ENCODE results near the gene ATP5F1D.

Gene ATP5F1D

DNA sequence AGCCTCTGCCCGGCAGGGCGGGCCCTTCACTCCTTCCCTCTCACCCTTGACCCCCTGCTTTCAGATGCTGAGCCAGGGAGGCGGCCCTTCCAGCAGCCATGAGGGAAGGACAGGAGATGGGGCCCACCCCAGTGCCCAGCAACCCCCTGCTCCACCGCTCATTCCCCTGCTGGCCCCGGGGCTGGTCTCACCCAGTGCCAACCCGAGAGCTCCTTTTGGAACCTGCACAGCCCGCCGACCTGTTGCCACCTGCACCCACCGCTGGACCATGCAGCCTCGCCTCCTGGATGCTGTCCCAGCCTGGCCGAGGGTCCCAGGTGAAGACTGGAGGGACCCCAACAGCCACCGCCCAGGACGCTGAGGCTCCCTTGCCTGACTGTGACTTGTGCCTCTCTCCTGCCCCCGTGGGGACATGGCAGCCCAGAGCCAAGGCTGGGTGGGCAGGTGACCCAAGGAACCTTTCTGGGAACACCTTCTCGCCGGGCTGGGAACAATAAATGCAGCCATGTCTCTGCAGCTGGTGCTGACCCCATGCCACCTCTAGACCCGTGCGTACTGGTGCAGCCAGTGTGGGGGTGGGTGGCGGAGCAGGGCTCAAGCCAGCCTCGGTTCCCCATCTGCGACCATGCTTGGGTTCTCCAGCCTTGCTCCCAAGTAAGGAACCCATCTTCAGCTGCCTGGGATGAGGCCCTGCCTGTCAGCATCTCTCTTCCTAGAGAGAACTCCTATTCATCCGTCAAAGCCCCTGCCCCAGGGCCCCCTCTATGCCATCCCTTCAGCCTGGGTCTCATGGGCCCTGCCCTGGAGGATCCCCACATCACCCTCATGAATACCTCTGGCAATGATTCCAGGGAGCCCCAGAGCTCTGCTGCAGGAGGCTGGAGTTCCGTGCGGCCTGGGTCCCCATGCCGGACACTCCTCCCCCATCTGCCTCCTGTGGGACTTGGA lies 37.4 kb downstream of the ATP5F1D start:
- DNase-seq (ENCODE audit: extremely low read depth in 1 of 2, low read depth in 1 of 2): no peak

DNA sequence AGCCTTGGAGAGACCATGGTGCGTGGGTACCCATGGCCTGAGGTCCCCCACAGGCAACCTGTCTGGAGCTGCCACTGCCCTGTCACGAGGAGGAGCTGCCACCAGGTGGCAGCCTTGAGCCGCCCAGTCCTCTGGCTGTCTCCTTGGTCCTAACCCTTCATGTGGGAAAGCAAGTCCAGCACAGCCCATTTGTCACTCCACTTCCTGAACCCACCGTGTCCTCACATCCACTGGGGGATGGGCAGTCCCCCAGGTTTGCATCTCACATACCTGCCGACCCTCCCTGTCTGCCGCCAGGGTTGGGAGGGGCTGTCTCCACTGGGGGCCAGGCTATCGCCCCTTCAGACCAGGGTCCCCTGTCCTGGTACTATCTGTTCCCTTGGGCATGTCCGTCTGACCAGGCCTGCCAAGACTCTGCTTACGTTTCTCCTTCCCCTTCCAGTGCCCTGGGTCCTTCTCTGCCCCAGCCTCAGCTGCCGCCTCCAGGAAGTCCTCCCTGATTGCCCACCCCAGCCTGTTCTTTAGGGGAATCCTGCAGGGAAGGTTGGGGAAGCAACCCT lies 38.3 kb downstream of the ATP5F1D start:
- peak; percentile 62 to 63 for DNase-seq (ENCODE audit: extremely low read depth in 1 of 2, low read depth in 1 of 2)

DNA sequence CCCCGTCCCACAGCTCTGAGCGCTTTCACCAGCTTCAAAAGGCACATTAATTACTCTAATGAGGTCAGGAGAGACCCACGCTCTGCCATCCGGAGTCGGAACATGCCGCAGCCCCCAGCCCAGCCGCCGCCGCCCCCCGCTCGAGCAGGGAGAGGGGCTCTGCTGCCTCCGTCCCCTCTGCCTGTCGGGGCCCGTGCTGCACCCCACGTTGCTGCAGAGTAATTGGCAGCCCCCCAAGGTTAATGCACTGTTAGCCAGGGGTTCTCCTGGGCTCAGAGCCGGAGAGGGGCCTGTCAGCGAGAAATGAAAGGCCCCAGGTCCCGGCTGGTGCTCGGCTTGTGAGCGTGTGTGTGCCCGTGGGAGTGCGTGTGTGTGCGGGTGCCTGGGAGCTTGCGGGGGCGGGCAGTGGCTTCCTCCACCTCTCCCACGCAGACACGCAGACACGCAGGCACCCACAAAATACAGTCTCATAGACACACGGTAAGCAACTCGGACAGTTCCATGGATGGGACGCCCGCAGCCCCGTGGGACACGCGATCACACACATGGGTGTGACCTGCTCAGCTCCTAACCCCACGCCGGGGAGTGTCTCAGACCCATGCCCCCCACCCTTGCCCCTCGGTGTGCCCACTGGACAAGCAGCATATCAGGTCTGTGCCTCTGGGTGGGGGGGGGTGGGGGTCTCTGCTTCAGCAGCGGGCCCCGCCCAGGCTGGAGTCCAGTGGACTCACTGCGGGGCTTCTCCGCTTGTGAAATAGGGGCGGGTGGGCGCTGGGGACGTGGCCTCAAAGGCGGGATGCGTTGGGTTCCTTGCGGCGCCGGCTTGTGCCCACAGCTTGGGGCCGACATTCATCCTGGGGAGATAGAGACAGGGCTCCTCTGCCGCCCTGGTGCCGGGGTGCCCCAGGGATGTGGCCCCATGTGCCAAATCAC lies 39.4 kb downstream of the ATP5F1D start:
- DNase-seq (ENCODE audit: extremely low read depth in 1 of 2, low read depth in 1 of 2): no peak

DNA sequence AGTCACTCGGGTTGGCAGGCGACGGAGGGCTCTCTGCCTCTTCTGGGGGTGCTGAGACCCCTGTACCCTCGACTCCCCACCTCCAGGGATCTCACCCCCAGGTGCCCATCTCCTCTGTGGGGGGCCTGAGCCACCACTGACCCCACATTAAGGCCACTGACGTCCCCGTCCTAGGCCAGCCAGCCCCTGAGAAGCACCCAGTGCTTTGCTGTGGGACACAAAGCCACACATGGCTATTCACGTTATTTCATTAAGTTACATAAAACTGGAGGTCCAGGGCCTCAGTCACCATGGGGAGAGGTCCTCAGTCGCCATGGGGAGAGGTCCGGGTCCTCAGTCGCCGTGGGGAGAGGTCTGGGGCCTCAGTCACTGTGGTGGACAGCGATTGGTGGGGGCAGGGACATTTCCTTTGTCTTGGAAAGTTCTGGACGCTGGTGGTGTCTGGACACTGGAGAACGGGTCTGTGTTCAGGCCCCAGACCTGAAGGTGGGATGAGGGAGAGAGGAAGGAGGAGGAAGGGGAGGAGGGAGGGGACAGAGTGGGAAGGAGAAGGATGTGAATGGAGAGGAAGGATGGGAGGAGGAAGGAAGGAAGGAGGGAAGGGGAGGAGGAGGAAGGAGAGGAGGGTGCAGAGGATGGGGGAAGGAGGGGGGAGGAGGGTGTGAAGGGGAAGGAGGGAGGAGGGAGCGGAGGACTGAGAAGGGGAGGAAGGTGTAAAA lies 40.2 kb downstream of the ATP5F1D start:
- no peak for DNase-seq (ENCODE audit: extremely low read depth in 1 of 2, low read depth in 1 of 2)

DNA sequence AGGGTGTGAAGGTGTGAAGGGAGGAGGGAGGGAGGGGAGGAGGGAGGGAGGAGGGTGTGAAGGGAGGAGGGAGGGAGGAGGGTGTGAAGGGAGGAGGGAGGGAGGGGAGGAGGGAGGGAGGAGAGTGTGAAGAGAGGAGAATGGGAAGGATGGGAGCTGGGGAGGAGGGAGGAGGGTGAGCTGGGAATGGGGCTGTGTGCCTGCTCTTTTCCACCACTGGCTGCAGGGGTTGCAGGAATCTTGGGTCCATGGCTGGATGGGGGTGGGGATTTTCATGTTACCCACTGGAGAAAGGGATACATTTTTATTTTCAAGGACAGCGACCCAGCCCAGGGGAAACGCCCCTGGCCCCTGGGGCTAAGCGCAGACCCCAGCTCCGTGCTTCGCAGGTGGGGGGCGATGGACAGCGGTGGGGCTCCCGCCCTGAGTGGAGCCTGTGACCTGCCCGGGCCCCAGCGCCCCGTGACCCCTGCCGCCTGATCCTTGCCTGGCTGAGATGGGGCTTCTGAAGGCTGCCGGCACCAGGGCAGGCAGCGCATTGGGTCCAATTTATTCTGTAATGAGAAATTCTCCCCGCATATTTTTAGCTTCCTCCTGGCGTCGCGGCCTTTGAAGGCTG lies 41.1 kb downstream of the ATP5F1D start:
- no peak for DNase-seq (ENCODE audit: extremely low read depth in 1 of 2, low read depth in 1 of 2)

DNA sequence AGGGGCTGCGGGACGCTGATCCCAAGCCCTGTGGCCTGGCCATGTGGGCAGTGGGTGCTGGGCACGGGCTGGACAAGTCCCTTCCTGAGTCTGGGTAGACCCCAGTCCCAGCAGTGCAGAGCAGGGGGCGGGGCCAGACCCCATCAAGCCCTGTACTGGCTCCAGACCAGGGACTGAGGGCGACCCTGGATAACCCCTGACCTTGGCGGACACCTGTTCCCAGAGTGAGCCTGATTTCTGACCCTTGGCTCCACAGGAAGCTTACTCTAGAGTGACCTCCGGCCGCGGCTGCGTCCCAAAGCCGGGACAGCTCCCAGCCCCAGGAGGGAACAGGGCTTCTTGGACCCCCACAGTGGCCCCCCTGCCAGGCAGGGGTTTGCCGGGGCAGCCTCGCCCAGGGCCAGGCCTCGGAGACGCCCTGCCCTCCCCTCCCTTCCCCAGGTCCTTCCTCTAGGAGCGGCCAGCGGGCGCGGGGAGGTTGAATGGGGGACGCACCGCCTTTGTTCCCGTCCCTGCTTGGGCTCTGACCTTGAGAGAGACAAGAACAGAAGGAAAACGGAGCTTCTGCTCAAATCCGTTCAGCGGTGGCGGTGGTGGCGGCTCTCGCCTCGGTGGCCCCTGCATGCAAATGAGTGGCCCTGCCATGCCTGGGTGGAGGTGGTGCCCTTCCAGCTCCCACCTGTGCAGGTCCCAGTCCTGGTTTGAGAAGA lies 41.8 kb downstream of the ATP5F1D start:
- DNase-seq (ENCODE audit: extremely low read depth in 1 of 2, low read depth in 1 of 2): no peak

DNA sequence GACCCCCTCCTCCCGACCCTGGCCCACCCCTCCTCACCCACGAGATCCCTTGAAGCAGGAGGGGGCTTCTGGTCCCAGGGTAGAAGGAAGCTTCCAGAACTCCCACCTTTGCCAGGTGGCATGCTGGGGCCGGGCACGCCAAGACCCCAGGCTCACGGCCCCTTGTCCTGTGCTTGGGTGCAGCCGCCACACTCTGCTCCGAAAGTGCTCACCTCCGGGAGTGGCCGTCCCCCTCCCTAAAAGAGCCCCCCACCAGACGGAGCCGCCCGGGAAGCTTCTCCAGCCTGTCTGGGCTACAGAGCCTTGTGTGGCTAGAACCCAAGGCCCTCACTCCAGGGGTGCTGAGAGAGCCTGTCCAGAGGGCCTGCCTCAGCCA lies 42.4 kb downstream of the ATP5F1D start:
- no peak for DNase-seq (ENCODE audit: extremely low read depth in 1 of 2, low read depth in 1 of 2)

DNA sequence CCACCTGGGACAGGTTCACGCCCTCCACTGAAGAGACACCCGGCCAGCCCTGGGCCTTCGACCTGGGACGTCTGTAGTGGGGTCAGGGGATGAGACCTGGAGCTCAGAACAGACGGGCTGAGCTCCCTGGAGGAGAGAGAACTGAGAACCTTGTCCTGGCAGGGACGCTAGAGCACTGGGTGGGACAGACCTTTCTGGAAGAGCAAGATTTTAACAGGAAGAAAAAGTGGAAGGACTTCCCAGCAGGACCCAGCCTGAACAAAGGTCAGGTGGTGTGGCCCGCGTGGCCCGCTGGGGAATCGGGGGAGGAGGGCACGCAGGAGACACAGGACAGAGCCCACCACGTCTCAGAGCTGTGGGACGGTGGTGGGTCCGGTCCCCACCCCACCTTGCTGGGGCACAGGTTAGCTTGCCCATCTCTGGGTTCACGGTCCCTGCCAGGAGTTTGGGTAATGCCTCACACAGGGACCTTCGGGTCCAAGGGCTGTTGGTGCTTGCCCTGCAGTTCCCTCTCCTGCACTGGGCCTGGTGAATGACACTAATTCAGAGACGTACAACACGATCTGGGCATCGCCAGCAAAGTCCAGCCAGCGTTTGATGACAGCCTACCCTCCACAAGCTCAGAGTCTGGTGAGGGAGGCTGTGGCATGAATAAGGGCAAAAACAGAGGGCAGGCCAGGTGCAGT lies 42.9 kb downstream of the ATP5F1D start:
- DNase-seq (ENCODE audit: extremely low read depth in 1 of 2, low read depth in 1 of 2): no peak

DNA sequence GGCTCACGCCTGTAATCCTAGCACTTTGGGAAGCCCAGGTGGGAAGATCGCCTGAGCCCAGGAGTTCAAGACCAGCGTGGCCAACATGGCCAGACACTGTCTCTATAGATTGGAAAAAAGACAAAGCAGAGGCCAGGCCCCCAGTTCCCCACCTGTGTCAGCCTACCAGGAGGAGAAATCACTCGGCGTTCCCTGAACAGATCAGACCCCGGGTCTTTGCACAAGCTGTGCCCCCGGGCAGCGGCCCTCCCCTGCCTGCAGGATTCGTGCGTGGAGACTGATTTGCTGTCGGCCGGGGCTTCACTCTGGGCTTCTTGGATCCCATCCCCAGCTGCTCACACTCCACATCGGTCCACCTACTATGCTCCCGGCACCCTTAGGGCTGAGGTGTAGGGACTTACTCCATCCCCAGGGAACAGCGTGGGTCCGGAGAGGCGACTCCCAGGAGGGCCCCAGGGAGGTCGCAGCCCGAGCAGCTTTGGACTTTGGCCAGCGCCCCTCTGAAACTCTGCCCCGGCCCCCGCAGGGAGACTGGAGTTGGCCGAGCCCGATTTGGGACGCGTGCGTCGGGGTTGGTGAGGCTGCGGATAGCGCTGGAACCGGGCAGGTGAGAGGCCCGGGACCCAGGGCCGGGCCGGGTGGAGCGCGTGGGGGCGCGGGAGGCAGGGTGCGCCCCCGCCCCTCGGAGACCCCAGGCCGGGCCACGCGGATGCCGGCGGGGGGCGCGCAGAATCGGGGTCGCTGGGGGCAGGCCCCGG lies 43.6 kb downstream of the ATP5F1D start:
- DNase-seq (ENCODE audit: extremely low read depth in 1 of 2, low read depth in 1 of 2): no peak

DNA sequence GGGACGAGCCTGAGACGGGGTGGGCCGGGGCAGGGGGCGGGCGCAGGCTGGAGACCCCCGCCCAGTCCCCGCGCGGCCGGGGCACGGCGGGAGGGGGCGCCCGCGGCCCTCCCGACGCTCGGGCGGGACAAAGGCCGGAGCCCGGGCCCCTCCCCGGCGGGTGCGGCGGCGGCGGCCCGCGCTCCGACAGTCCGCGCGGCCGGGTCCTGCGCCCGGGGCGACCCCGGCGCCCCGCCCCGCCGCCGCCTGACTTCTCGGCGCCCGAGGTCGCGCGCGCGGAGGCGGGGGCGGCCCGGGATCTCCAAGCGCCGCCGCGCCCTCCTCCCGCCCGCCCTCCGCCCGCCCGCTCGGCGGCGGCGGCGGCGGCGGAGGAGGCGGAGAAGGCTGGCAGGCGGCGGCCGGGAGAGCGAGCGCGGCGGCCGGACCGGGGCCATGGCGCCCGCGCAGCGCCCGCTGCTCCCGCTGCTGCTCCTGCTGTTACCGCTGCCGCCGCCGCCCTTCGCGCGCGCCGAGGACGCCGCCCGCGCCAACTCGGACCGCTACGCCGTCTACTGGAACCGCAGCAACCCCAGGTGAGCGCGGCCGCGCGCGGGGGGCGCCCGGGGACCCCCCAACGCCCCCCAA lies 44.3 kb downstream of the ATP5F1D start, which contains the start of gene EFNA2:
Gene EFNA2 (plus strand): TSS at position 137 of the 624 bp plus-strand sequence. CDS start 296 bp downstream, at position 433.
- DNase-seq (ENCODE audit: extremely low read depth in 1 of 2, low read depth in 1 of 2): no peak

DNA sequence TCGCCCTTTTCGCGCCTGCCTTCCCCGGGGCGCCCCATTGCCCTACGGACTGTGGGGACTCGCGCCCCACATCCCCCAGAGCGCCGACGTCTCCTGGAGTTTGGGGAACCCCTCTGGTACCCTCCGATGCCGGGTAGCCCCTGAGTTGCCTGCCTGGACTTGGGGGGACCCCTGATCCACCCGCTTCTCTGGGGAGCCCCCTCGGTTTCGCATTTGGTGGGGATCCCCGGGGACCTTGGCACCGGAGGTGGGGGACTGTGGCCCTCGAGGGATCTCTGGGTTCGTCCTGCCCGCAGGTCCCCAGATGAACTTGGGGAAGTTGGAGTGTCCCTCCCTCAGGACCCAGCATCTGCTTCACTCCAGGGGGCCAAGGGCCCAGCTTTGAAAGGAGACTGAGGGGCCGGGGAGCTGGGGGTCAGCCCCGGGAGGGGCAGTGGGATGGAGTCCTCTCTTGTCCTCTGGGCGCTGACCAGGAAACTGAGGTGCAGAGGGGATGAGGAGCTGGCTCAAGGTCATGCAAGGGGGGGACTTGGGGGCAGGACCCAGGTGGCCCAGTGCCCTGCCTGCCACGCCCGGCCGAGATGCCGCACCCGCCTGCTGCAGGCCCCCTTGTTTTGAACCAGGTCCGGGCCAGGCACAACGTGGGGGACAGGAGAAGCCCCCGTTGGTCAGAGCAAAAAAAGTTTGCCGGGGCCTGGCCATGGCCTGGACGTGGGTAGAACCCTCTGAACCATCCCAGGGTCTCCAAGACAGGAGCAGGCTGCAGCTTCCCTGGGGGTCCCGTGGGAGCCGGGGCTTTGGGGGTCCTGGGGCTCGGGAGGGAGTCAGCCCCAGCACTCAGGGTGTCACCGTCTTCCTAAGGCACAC lies 45.2 kb downstream of the ATP5F1D start:
- no peak for DNase-seq (ENCODE audit: extremely low read depth in 1 of 2, low read depth in 1 of 2)

DNA sequence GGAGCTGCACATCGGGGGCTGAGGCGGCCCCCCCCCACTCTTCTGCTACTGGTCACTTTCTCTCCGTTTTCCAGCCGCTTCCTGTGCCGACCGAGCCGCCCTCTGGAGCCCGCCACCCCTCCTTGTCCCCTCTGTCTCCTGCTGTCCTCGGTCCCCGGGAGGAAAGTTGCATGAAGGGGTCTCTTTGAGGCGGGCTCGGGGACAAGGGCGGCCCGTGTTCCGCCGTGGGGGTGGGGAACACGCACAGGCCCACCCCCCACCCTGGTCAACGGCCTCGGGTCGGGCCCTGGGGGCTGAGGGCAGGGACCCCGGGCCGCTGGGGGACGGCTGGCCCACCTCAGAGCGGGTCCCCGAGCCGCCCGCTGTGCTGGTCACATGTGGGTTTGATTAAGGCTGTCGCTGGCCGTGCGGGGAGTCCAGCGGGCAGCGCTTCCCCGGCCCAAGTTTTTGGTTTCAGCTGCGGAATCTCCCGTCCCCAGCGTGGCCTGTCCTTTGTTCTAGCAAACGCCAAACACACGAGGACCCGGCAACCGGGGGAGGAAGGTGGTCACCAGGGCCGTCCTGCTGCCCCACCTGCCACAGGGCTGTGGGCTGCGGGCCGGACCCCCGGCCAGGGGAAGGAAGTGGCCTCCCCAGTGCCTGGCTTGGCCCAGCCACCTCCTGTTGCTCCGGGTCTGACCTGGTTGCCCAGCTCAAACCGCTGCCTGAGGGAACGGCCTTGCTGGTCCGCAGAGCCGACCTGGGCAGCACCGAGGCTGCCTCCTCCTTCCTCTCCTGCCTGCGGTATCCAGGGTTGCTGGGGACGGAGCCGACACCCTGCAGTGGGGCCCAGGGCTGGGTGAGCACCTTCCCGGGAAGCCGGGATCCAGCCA lies 46.0 kb downstream of the ATP5F1D start:
- no peak for DNase-seq (ENCODE audit: extremely low read depth in 1 of 2, low read depth in 1 of 2)

DNA sequence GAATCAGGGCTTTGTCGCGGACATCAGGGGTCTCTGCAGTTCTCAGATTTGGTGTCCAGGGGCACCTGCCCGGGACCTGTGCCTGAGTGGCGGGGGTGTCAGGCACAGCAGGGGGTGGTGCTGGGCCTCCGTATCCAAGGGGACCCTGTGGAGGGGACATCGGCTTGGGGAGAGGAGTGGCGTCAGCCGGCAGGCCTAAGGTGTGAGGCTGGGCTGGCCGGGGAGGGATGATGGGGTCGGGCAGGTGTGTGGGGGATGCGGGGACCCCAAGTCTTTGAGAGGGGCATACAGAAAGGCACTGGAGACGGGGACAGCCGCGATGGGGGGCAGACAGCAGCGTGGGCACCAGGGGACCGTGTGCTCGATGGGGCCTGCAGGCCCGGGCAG lies 46.7 kb downstream of the ATP5F1D start:
- no peak for DNase-seq (ENCODE audit: extremely low read depth in 1 of 2, low read depth in 1 of 2)

DNA sequence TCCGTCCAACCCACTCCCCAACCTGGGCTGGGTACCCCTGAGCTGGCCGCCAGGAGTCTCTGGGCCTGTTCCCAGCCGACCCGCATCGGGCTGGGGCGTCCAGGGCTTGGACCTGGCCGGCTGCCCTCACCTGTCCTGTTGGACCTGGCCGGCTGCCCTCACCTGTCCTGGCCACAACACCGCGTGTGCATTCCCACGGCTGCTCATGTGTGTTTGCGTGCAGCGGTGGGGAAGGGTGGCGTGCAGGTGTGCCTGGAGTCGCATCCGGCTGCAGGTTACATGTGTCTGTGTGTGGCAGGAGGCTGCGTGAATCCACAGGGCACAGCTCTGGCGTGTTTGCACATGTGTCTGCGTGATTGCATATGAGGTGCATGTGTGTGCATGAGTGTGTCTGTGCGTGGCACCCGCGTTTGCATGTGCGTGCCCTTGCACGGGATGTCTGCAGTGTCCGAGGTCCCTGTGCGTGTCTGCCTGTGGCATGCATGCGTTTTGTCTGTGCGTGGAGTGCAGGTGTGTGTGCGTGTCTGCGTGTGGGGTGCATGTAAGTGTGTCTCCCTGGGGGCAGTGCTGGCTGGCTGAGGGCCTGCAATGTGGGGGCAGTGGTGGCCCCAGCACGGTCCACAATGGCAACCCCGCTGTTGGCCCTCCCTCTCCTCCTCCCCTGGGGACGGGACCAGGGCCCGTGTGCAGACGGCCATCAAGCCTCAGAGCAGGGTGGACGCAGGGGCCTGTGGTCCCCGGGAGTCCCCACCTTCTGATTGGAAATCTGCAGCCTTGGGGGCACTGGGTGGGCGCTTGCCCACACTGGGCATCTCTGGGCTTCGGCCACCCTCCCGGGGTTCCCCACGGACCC lies 47.5 kb downstream of the ATP5F1D start:
- no peak for DNase-seq (ENCODE audit: extremely low read depth in 1 of 2, low read depth in 1 of 2)

DNA sequence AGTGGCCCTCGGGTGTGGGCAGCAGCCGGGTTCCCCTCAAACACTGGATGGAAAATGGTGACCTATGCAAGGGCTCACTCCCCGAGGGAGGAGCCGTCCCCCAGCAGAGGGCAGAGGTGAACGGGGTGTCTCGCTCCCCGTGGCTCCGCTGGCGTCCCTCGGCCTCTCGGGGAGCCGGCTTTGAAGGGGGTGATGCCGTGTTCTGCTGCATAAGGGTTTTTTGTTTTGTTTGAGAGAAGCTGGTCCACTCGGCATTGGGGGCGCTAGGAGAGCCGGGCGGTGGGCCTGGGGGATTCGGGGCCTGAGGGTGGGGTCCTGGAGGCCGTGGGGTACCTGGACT lies 48.1 kb downstream of the ATP5F1D start:
- DNase-seq (ENCODE audit: extremely low read depth in 1 of 2, low read depth in 1 of 2): no peak

All from stimulated activated CD8-positive, alpha-beta memory T cell treated with anti-CD3 and anti-CD28 coated beads, Interleukin-7, amount 100 ng/mL, for 48 hours (primary cell).